Measurements from ENCODE around the gene VEGFB. TPM values are rescaled to one million over a fixed set of nuclear protein-coding genes. Genes with fewer than 3 reads are reported as not detected.

Gene VEGFB
- polyA plus RNA-seq, 2 of the 4 experiments (the other 2 are of a cell fraction), result 6.8 to 26.5 TPM

DNA sequence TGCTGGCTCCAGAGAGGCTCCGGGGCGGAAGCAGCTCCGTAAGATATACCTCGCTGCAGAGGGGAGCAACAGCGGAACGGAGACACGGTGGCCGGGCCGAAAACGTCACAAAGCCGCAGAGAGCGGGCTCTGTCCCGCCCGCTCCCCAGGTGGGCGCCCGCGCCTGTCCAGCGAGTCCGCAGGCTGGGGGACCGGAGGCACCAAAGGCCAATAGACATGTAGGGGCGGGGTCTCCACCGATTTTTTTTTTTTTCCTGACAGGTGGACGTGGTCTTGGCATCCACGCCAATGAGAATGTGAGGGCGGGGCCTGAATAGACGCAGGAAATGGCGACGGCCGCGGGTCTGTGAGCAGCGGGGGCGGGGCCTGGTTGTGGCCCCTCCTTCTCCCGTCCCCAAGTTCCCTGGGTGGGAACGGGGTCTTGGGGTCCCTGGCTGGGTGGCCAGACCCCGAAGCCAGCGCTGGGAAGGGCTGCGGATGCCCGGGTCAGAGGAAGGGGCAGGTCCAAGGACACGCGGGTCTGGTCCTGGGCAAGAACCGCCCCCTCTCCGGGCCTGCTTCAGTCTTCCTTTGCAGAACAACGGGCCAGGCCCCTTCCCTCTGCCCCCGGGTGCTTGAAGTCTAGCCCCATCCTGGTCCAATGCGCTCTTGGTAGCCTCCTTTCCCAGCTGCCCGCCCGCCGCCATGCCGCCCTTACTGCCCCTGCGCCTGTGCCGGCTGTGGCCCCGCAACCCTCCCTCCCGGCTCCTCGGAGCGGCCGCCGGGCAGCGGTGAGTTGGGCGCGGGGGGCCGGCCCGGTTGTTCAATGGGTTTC is 4.0 kb upstream of the VEGFB start, which contains the start of gene DNAJC4 (continued):
- TF ChIP-seq RAD21 (conservative IDR thresholded peaks at IDR 0.05 in 1 of 2, IDR thresholded peaks at IDR 0.05 in 1 of 2) (no peak), PHF8 (IDR thresholded peaks at IDR 0.05; ENCODE audit: borderline replicate concordance, low read depth) (peak; percentile 42; the same call in 1 of the 2 replicates), MAZ (IDR thresholded peaks at IDR 0.05; ENCODE audit: borderline replicate concordance, low read depth, low read length) (no peak), CHD2 (IDR thresholded peaks at IDR 0.05; ENCODE audit: low read length, partially characterized antibody) (no peak), HOXB5 (CRISPR knock-in tag; IDR thresholded peaks at IDR 0.05) (no peak), NPAS2 (CRISPR knock-in tag; IDR thresholded peaks at IDR 0.05; ENCODE audit: borderline replicate concordance) (no peak), ZC3H11A (IDR thresholded peaks at IDR 0.05) (no peak), MYC (IDR thresholded peaks at IDR 0.05; ENCODE audit: borderline replicate concordance, low read length) (no peak), FOSL2 (IDR thresholded peaks at IDR 0.05) (no peak), FOSL2 (CRISPR knock-in tag; IDR thresholded peaks at IDR 0.05) (no peak), ZSCAN20 (CRISPR knock-in tag; IDR thresholded peaks at IDR 0.05) (no peak)
- TF ChIP-seq, protein P1, sequence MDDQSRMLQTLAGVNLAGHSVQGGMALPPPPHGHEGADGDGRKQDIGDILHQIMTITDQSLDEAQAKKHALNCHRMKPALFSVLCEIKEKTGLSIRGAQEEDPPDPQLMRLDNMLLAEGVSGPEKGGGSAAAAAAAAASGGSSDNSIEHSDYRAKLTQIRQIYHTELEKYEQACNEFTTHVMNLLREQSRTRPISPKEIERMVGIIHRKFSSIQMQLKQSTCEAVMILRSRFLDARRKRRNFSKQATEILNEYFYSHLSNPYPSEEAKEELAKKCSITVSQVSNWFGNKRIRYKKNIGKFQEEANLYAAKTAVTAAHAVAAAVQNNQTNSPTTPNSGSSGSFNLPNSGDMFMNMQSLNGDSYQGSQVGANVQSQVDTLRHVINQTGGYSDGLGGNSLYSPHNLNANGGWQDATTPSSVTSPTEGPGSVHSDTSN (IDR thresholded peaks at IDR 0.05), result peak; percentile 29; the same call in 1 of the 2 replicates
- TF ChIP-seq, protein P2, sequence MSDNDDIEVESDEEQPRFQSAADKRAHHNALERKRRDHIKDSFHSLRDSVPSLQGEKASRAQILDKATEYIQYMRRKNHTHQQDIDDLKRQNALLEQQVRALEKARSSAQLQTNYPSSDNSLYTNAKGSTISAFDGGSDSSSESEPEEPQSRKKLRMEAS (IDR thresholded peaks at IDR 0.05), result peak; percentile 43

DNA sequence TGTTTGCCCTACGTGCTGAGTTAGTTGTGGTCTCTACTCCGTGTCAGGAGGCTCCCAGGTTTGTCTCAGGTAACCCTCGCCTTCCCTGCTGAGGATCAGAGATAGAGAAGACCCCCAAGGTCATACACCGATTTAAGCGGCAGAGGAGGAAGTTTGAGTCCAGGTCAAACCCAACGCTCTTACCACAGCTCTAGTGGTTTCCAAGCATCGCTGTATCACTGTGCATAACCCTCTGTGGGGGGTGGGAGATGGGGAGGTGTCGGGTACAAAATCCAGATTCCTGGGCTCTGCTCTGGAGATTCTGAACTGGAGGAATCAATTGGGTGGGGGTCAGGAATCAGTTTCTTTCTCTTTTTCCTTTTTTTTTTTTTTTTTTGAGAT is 3.4 kb upstream of the VEGFB start:
- H3K4me1 ChIP-seq, result peaks cover 46% of the 10 kb centered on the region
- peak overlapping the region; percentile 94 to 95 for H3K27ac ChIP-seq
- POLR2A ChIA-PET, result no interaction called here
- no peaks in the 10 kb centered on the region for H3K9me3 ChIP-seq
- TF ChIP-seq RAD21 (conservative IDR thresholded peaks at IDR 0.05 in 1 of 2, IDR thresholded peaks at IDR 0.05 in 1 of 2), result no peak
- TF ChIP-seq HOXB13 (CRISPR knock-in tag; IDR thresholded peaks at IDR 0.05; ENCODE audit: low read depth), result no peak
- no peak for TF ChIP-seq NPAS2 (CRISPR knock-in tag; IDR thresholded peaks at IDR 0.05; ENCODE audit: borderline replicate concordance)
- no peak for TF ChIP-seq CBX8 (IDR thresholded peaks at IDR 0.05)
- TF ChIP-seq ZSCAN20 (CRISPR knock-in tag; IDR thresholded peaks at IDR 0.05), result no peak
- TF ChIP-seq NR3C1 (IDR thresholded peaks at IDR 0.05), result no peak
- TF ChIP-seq RCOR1 (IDR thresholded peaks at IDR 0.05; ENCODE audit: low read depth, low read length), result no peak
- no peak for TF ChIP-seq MAZ (IDR thresholded peaks at IDR 0.05; ENCODE audit: borderline replicate concordance, low read depth, low read length)
- TF ChIP-seq, protein P3, sequence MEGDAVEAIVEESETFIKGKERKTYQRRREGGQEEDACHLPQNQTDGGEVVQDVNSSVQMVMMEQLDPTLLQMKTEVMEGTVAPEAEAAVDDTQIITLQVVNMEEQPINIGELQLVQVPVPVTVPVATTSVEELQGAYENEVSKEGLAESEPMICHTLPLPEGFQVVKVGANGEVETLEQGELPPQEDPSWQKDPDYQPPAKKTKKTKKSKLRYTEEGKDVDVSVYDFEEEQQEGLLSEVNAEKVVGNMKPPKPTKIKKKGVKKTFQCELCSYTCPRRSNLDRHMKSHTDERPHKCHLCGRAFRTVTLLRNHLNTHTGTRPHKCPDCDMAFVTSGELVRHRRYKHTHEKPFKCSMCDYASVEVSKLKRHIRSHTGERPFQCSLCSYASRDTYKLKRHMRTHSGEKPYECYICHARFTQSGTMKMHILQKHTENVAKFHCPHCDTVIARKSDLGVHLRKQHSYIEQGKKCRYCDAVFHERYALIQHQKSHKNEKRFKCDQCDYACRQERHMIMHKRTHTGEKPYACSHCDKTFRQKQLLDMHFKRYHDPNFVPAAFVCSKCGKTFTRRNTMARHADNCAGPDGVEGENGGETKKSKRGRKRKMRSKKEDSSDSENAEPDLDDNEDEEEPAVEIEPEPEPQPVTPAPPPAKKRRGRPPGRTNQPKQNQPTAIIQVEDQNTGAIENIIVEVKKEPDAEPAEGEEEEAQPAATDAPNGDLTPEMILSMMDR (IDR thresholded peaks at IDR 0.05), result no peak
- TF ChIP-seq HEYL (CRISPR knock-in tag; IDR thresholded peaks at IDR 0.05), result no peak
- TF ChIP-seq FOSL2 (IDR thresholded peaks at IDR 0.05), result no peak
- no peak for TF ChIP-seq FOSL2 (CRISPR knock-in tag; IDR thresholded peaks at IDR 0.05)
- TF ChIP-seq POLR2A (IDR thresholded peaks at IDR 0.05; ENCODE audit: low read length), result no peak
- TF ChIP-seq, protein P4, sequence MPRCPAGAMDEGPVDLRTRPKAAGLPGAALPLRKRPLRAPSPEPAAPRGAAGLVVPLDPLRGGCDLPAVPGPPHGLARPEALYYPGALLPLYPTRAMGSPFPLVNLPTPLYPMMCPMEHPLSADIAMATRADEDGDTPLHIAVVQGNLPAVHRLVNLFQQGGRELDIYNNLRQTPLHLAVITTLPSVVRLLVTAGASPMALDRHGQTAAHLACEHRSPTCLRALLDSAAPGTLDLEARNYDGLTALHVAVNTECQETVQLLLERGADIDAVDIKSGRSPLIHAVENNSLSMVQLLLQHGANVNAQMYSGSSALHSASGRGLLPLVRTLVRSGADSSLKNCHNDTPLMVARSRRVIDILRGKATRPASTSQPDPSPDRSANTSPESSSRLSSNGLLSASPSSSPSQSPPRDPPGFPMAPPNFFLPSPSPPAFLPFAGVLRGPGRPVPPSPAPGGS (IDR thresholded peaks at IDR 0.05), result no peak
- TF ChIP-seq ZNF302 (CRISPR knock-in tag; IDR thresholded peaks at IDR 0.05), result no peak
- peak overlapping the region; percentile 98 for H3K4me2 ChIP-seq
- 24% methylated on average over 7 of the region's 8 CpGs for WGBS (ENCODE audit: missing lambda C conversion rate)
- DNase-seq (ENCODE audit: low read depth in 1 of 2, low spot score in 1 of 2), result no peak
- no peak for FAIRE-seq
- CTCF ChIA-PET, result interaction anchor here (1.5 to 2.8 kb wide), 2 partner anchors 19 to 74 kb away, joined by 4 to 14 read pairs; no protein-coding TSS in a partner anchor
- H3K4me3 ChIP-seq, result peak overlapping the region; percentile 94
- ATAC-seq, result no peak

All from A549 (cell line).